B cell (primary cell): ENCODE data around the gene CLCNKA.

Experiments used
- EZH2 ChIP-seq: IDR thresholded peaks from 2 replicates; pipeline ENCODE4 v1.6.1; 2012; ENCODE audit warnings: borderline replicate concordance, low read depth, mild to moderate bottlenecking, moderate library complexity, low read length; ENCODE audit not compliant: insufficient read depth, poor library complexity, severe bottlenecking
- TF ChIP-seq, protein P1 (sequence below): fragments of 200-600 bp; IDR thresholded peaks from one replicate; pipeline ENCODE4 v1.8.0; 2022; ENCODE audit warnings: antibody characterized with exemption, mild to moderate bottlenecking

DNA sequence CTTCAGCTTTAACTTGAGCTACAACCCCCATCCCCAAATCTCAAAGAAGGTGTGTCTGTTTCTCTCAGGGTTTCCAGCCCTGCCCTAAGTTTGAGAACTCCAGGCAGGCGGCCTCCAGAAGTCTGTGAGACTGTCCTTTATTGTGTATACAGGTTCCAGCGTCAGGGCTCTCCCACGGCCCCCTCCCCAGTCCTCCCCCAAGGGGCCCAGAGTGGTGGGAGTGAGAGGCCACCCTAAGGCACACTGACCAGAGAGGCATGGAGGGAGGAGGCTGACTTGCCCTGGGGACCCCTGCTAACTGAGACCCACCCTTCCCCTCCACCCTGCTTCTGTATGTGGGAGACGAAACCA lies 8.0 kb upstream of the CLCNKA start:
- TF ChIP-seq EZH2: no peak
- TF ChIP-seq, protein P1, sequence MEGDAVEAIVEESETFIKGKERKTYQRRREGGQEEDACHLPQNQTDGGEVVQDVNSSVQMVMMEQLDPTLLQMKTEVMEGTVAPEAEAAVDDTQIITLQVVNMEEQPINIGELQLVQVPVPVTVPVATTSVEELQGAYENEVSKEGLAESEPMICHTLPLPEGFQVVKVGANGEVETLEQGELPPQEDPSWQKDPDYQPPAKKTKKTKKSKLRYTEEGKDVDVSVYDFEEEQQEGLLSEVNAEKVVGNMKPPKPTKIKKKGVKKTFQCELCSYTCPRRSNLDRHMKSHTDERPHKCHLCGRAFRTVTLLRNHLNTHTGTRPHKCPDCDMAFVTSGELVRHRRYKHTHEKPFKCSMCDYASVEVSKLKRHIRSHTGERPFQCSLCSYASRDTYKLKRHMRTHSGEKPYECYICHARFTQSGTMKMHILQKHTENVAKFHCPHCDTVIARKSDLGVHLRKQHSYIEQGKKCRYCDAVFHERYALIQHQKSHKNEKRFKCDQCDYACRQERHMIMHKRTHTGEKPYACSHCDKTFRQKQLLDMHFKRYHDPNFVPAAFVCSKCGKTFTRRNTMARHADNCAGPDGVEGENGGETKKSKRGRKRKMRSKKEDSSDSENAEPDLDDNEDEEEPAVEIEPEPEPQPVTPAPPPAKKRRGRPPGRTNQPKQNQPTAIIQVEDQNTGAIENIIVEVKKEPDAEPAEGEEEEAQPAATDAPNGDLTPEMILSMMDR: no peak
